Mucosa of rectum (tissue), 2 donors: ENCODE data around the gene CELA2A.
"Not testable (repeated sequence)": the region's sequence is repeated elsewhere in the genome, so short reads cannot be mapped to it uniquely, and the experiment has no call there.

Experiments used
- H3K27ac ChIP-seq, 2 donors: one replicate each; pipeline ENCODE4 v1.7.0; 2013; ENCODE audit warnings: inconsistent platforms in 2 of 2, low read depth in 2 of 2, low read length in 2 of 2
- H3K27me3 ChIP-seq, 2 donors: one replicate each; pipeline ENCODE4 v1.7.0; 2013; ENCODE audit warnings: low read length in 2 of 2; ENCODE audit not compliant: control insufficient read depth in 2 of 2, insufficient read depth in 2 of 2
- H3K36me3 ChIP-seq, 2 donors: one replicate each; pipeline ENCODE4 v1.7.0; 2013; ENCODE audit warnings: low read length in 2 of 2; ENCODE audit not compliant: control insufficient read depth in 2 of 2, insufficient read depth in 2 of 2
- H3K4me1 ChIP-seq, 2 donors: one replicate each; pipeline ENCODE4 v1.7.0; 2013; ENCODE audit warnings: low read length in 2 of 2, mild to moderate bottlenecking in 1 of 2; ENCODE audit not compliant: control insufficient read depth in 2 of 2, insufficient read depth in 2 of 2
- H3K4me3 ChIP-seq, 2 donors: one replicate each; pipeline ENCODE4 v1.7.0; 2013; ENCODE audit warnings: low read length in 2 of 2
- H3K9ac ChIP-seq, 2 donors: one replicate each; pipeline ENCODE4 v1.7.0; 2013; ENCODE audit warnings: low read length in 2 of 2, low read depth in 1 of 2, mild to moderate bottlenecking in 1 of 2
- H3K9me3 ChIP-seq, 2 donors: one replicate each; pipeline ENCODE4 v1.7.0; 2013; ENCODE audit warnings: low read length in 2 of 2; ENCODE audit not compliant: control insufficient read depth in 2 of 2
- donor health status: healthy.
- donor health status: Normal muscosa, but diverticular disease.

CELA2A gene

GRCh38 chr1:15452866-15453571, 3.5 kb upstream of the CELA2A start:
- no peak overlapping the region for H3K4me3 ChIP-seq
- no peaks in the 10 kb centered on the region for H3K36me3 ChIP-seq
- H3K4me1 ChIP-seq, result no peaks in the 10 kb centered on the region
- no peaks in the 10 kb centered on the region for H3K9me3 ChIP-seq
- no peak overlapping the region for H3K9ac ChIP-seq
- no peak overlapping the region for H3K27ac ChIP-seq
- no peaks in the 10 kb centered on the region for H3K27me3 ChIP-seq

- no peaks in the 10 kb centered on the region for H3K27me3 ChIP-seq
- no peak overlapping the region for H3K4me3 ChIP-seq
- H3K27ac ChIP-seq, result no peak overlapping the region
- H3K9me3 ChIP-seq, result no peaks in the 10 kb centered on the region
- no peak overlapping the region for H3K9ac ChIP-seq
- no peaks in the 10 kb centered on the region for H3K36me3 ChIP-seq
- no peaks in the 10 kb centered on the region for H3K4me1 ChIP-seq
Observed at GRCh38 chr1:15453734-15454133, 2.8 kb upstream of the CELA2A start.

GRCh38 chr1:15454256-15454655, 2.3 kb upstream of the CELA2A start:
- Histone ChIP-seq H3K9me3 (no peaks in the 10 kb centered on the region), H3K27ac (no peak overlapping the region), H3K27me3 (no peaks in the 10 kb centered on the region), H3K4me1 (no peaks in the 10 kb centered on the region), H3K4me3 (no peak overlapping the region), H3K36me3 (no peaks in the 10 kb centered on the region), H3K9ac (no peak overlapping the region)

- peaks cover 0 to 2% of the 10 kb centered on the region in 2 donors for H3K4me1 ChIP-seq
- no peaks in the 10 kb centered on the region for H3K27me3 ChIP-seq
- no peak overlapping the region for H3K27ac ChIP-seq
Observed at GRCh38 chr1:15455522-15455921, 1.0 kb upstream of the CELA2A start.

GRCh38 chr1:15457585-15457984, 1.1 kb downstream of the CELA2A start:
- Histone ChIP-seq H3K9me3 (no peaks in the 10 kb centered on the region), H3K4me1 (peaks cover 0 to 2% of the 10 kb centered on the region in 2 donors), H3K27ac (no peak overlapping the region), H3K36me3 (no peaks in the 10 kb centered on the region), H3K27me3 (no peaks in the 10 kb centered on the region), H3K9ac (no peak overlapping the region), H3K4me3 (no peak overlapping the region)

More at GRCh38 chr1:15455522-15455921, 1.0 kb upstream of the CELA2A start:
- no peaks in the 10 kb centered on the region for H3K36me3 ChIP-seq
- H3K4me3 ChIP-seq, result no peak overlapping the region
- no peak overlapping the region for H3K9ac ChIP-seq
- no peaks in the 10 kb centered on the region for H3K9me3 ChIP-seq

- not testable (repeated sequence) for H3K9me3 ChIP-seq, H3K4me1 ChIP-seq, H3K27ac ChIP-seq, H3K36me3 ChIP-seq, H3K27me3 ChIP-seq, H3K4me3 ChIP-seq, H3K9ac ChIP-seq
Observed at GRCh38 chr1:15458388-15458787, 1.9 kb downstream of the CELA2A start.

- Histone ChIP-seq H3K4me1 (peaks cover 0 to 5% of the 10 kb centered on the region in 2 donors), H3K4me3 (no peak overlapping the region), H3K27ac (no peak overlapping the region), H3K9ac (no peak overlapping the region), H3K36me3 (no peaks in the 10 kb centered on the region), H3K27me3 (no peaks in the 10 kb centered on the region), H3K9me3 (no peaks in the 10 kb centered on the region)
Observed at GRCh38 chr1:15459771-15460707, 3.5 kb downstream of the CELA2A start.

- H3K36me3 ChIP-seq, result no peaks in the 10 kb centered on the region
- peaks cover 0 to 5% of the 10 kb centered on the region in 2 donors for H3K4me1 ChIP-seq
- H3K9me3 ChIP-seq, result no peaks in the 10 kb centered on the region
- H3K27ac ChIP-seq, result no peak overlapping the region
- no peak overlapping the region for H3K4me3 ChIP-seq
- H3K9ac ChIP-seq, result no peak overlapping the region
- no peaks in the 10 kb centered on the region for H3K27me3 ChIP-seq
Observed at GRCh38 chr1:15460708-15461095, 4.2 kb downstream of the CELA2A start.

- H3K36me3 ChIP-seq, H3K9ac ChIP-seq, H3K4me1 ChIP-seq, H3K27ac ChIP-seq, H3K9me3 ChIP-seq, H3K27me3 ChIP-seq, H3K4me3 ChIP-seq: not testable (repeated sequence)
Observed at GRCh38 chr1:15463064-15463800, 6.7 kb downstream of the CELA2A start.

- not testable (repeated sequence) for H3K4me3 ChIP-seq, H3K9me3 ChIP-seq, H3K36me3 ChIP-seq, H3K9ac ChIP-seq, H3K27ac ChIP-seq, H3K27me3 ChIP-seq, H3K4me1 ChIP-seq
Observed at GRCh38 chr1:15463926-15464322, 7.4 kb downstream of the CELA2A start.
